ENCODE results near the gene CAVIN1. TPM values are rescaled to one million over a fixed set of nuclear protein-coding genes. Genes with fewer than 3 reads are reported as not detected.

Gene CAVIN1
- total and polyA plus RNA-seq, 11 donors = 140 to 318 (median 253) TPM

DNA sequence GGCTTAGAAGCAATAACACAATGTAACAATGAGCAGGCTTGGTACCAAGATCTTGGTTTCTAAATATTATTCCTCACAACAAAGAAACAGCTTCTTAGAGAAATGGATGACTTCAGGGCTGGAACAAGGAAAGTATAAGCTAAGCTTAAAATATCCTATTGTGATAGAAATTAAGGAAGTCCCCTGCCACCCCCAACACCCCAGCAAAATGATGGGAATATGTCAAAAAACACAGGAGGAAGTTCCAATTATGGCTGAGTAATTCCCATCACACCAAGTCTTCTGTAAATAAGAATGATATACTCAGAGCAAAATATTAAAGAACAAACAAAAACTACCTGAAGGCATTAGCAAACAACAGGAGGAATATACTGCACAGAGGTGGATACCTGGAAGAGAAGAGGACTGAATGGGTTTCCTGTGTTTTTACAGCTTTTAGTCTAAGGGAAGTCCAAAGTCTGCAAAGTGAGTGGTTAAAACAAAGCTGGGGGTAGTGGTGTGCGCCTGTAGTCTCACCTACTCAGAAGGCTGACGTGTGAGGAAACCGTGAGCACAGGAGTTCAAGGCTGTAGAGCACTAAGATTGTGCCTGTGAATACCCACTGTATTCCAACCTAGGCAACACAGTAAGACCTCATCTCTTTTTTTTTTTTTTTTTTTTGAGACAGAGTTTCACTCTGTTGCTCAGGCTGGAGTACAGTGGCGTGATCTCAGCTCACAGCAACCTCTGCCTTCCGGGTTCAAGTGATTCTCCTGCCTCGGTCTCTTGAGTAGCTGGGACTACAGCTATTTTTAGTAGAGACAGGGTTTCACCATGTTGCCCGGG, 18.5 kb upstream of the CAVIN1 start:
- H3K36me3 ChIP-seq = no peaks in the 10 kb centered on the region
- no peak for DNase-seq
- no peak for TF ChIP-seq POLR2A (IDR thresholded peaks at IDR 0.05)
- TF ChIP-seq, protein P1, sequence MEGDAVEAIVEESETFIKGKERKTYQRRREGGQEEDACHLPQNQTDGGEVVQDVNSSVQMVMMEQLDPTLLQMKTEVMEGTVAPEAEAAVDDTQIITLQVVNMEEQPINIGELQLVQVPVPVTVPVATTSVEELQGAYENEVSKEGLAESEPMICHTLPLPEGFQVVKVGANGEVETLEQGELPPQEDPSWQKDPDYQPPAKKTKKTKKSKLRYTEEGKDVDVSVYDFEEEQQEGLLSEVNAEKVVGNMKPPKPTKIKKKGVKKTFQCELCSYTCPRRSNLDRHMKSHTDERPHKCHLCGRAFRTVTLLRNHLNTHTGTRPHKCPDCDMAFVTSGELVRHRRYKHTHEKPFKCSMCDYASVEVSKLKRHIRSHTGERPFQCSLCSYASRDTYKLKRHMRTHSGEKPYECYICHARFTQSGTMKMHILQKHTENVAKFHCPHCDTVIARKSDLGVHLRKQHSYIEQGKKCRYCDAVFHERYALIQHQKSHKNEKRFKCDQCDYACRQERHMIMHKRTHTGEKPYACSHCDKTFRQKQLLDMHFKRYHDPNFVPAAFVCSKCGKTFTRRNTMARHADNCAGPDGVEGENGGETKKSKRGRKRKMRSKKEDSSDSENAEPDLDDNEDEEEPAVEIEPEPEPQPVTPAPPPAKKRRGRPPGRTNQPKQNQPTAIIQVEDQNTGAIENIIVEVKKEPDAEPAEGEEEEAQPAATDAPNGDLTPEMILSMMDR (IDR thresholded peaks at IDR 0.05) = no peak
- peak overlapping the region in 4 of 12 donors; percentile 4 to 58 (median 28) for H3K27ac ChIP-seq
- no peak for ATAC-seq
- H3K4me3 ChIP-seq = no peak overlapping the region
- intact Hi-C loops (cut with DNase I) = no loop called here
- H3K9me3 ChIP-seq = no peaks in the 10 kb centered on the region
- no peaks in the 10 kb centered on the region for H3K27me3 ChIP-seq
- peaks cover 0 to 23% (median 9%) of the 10 kb centered on the region in 12 donors for H3K4me1 ChIP-seq
- WGBS, 4 donors = 41 to 57% (median 43%) methylated on average over 7 of the region's 7 CpGs

DNA sequence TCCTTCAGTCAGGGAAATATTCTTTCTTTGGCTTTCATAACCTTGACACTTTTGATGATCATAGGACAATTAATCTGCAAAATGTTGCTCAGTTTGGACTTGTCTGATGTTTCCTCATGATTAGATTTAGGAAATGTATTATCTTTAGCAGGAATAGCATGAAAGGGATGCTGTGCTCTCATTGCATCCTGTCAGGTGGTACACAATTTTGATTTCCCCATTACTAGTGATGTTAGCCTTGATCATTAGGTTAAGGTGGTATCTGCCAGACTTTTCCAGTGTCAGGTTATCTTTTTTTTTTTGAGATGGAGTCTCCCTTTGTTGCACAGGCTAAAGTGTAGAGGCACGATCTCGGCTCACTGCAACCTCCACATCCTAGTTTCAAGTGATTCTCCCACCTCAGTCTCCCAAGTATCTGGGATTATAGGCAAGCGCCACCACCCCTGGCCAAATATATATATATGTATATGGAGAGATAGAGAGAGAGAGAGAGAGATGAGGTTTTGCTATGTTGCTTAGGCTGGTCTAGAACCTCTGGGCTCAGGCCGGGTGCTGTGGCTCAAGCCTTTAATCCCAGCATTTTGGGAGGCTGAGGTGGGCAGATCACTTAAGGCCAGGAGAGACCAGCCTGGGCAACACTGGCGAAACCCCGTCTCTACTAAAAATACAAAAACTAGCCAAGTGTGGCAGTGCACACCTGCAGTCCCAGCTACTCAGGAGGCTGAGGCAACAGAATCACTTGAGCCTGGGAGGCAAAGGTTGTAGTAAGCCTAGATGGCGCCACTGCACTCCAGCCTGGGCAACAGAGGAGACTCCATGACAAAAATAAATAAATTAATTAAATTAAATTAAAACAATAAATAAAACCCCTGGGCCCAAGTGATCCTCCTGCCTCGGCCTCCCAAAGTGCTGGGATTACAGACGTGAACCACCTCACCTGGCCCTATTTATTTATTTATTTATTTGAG, 15.8 kb upstream of the CAVIN1 start:
- Histone ChIP-seq H3K36me3 (no peaks in the 10 kb centered on the region), H3K4me1 (peaks cover 0 to 32% (median 18%) of the 10 kb centered on the region in 12 donors), H3K9me3 (no peaks in the 10 kb centered on the region), H3K4me3 (no peak overlapping the region), H3K27me3 (no peaks in the 10 kb centered on the region), H3K27ac (no peak overlapping the region)
- ATAC-seq (no peak), DNase-seq (no peak)
- no peak for TF ChIP-seq POLR2A (IDR thresholded peaks at IDR 0.05)
- TF ChIP-seq, protein P1 (IDR thresholded peaks at IDR 0.05) = peak in 9 of 12 donors; percentile 12 to 51 (median 37)
- intact Hi-C loops (cut with DNase I) = loop anchor here in 1 of 10 donors (5.0 kb wide), 1 partner anchor 78 kb away; no protein-coding TSS in a partner anchor
- 87 to 95% (median 94%) methylated on average over 9 of the region's 9 CpGs for WGBS, 4 donors

DNA sequence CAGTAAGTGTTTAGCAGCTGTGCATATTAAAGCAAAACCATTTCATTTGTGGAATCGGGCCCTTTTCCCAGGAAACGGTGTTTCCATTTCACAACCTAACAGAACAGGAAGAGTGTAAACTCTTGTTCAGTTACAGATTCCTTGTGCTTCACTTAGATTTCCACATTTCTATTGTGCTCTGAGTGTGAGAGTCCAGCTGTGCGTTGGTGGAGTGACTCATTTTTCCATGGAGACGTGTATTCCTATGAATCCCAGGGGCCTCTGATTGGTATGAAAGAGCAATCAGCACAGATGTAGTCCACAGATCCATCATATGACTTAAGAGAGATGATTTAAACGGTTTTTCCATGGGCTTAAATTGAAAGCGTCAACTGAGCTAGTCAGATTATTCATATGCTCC, 13.3 kb upstream of the CAVIN1 start:
- peak in 4 of 5 donors; percentile 60 to 77 (median 68) for DNase-seq
- ATAC-seq = peak; percentile 90 to 99 (median 98)
- no peaks in the 10 kb centered on the region for H3K36me3 ChIP-seq
- no peaks in the 10 kb centered on the region for H3K9me3 ChIP-seq
- TF ChIP-seq POLR2A (IDR thresholded peaks at IDR 0.05) = no peak
- TF ChIP-seq, protein P1 (IDR thresholded peaks at IDR 0.05) = no peak
- peak overlapping the region in 3 of 12 donors; percentile 1 to 8 (median 5) for H3K4me3 ChIP-seq
- no peaks in the 10 kb centered on the region for H3K27me3 ChIP-seq
- peaks cover 0 to 30% (median 19%) of the 10 kb centered on the region in 12 donors for H3K4me1 ChIP-seq
- peak overlapping the region; percentile 59 to 95 (median 80) for H3K27ac ChIP-seq
- intact Hi-C loops (cut with DNase I) = loop anchor here in 1 of 10 donors (5.0 kb wide), 1 partner anchor 81 kb away; no protein-coding TSS in a partner anchor
- WGBS, 4 donors = 40 to 60% (median 45%) methylated on average over 6 of the region's 6 CpGs

All from heart left ventricle (tissue), 16 donors.